GM13977 (cell line): ENCODE results near the gene C1orf167.

ENCODE experiments used
- DNase-seq: peaks from one replicate; pipeline ENCODE4 v3.0.0; 2012; ENCODE audit warnings: low spot score
- in situ Hi-C: fragments of 300-500 bp; cut with MboI; formaldehyde crosslinking; loops from one replicate; pipeline ENCODE4 v1.12.0; 2022; ENCODE audit warnings: low sequenced_read_pairs, low pct_unique_long_range_greater_than_20kb, mixed read lengths, inconsistent platforms; ENCODE audit not compliant: unreplicated experiment
- TF ChIP-seq, protein P1 (sequence below): IDR thresholded peaks from 2 replicates; pipeline ENCODE4 v1.5.1; 2012; ENCODE audit warnings: mild to moderate bottlenecking, control low read depth; ENCODE audit not compliant: insufficient read depth; ENCODE audit errors: extremely low read depth, missing control alignments

The C1orf167 gene

DNA sequence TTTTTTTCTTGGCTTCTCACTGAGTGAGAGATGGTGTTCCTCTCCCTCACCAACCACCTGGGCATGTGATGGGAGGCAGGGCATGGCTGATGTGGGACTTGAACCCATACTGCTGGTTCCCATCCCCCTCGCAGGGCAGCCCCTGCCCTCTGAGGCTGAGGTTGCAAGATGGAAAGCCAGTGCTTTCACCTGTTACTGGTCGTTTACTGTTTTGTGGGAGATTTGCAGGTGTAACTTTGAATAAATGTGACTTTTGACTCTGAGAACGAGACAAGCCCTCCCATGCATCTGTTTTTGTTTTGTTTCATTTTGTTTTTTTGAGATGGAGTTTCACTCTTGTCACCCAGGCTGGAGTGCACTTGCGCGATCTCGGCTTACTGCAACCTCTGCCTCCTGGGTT, 21.6 kb downstream of the C1orf167 start:
- TF ChIP-seq, protein P1, sequence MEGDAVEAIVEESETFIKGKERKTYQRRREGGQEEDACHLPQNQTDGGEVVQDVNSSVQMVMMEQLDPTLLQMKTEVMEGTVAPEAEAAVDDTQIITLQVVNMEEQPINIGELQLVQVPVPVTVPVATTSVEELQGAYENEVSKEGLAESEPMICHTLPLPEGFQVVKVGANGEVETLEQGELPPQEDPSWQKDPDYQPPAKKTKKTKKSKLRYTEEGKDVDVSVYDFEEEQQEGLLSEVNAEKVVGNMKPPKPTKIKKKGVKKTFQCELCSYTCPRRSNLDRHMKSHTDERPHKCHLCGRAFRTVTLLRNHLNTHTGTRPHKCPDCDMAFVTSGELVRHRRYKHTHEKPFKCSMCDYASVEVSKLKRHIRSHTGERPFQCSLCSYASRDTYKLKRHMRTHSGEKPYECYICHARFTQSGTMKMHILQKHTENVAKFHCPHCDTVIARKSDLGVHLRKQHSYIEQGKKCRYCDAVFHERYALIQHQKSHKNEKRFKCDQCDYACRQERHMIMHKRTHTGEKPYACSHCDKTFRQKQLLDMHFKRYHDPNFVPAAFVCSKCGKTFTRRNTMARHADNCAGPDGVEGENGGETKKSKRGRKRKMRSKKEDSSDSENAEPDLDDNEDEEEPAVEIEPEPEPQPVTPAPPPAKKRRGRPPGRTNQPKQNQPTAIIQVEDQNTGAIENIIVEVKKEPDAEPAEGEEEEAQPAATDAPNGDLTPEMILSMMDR: no peak
- in situ Hi-C loops: no loop called here
- DNase-seq: no peak

DNA sequence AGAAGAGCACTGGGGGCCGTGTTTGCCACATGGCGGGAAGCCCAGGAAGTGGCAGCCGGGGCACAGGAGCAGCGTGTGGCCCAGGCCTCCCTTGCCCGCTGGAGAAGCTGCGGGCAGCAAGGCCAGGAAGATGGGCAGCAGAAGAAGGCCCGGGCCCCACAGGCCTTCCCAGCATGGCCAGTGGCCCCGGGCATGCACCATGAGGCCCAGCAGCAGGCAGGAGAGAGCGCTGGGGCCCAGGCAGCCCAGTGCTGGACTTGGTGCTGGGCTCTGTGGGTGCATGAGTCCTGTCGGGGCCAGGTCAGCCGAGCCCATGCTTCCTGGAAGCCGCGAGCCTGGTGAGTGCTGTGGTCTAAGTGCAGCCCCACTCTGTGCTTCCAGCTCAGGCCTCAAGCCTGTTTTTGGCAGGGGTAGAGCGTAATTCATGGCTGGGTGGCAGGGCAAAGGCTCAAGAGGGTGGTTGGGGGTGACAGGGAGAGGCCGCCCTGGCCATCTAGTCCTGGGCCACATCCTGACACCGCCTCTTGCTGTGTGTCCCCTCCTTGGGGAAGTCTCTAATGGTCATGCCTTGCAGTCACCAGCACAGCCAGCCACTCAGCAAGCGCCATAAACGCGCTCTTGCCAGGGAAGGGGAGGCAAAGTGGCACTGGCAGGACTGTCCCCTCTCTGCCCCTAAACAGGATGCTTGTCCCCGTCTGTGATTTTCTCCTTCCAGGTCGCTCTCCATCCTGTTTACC, 22.4 kb downstream of the C1orf167 start:
- in situ Hi-C loops: no loop called here
- TF ChIP-seq, protein P1: no peak
- DNase-seq: no peak

- DNase-seq: peak; percentile 85
- TF ChIP-seq, protein P1: peak; percentile 94
- in situ Hi-C loops: no loop called here
These were observed 23.2 kb downstream of the C1orf167 start for GRCh38 chr1:11784993-11785769.

DNA sequence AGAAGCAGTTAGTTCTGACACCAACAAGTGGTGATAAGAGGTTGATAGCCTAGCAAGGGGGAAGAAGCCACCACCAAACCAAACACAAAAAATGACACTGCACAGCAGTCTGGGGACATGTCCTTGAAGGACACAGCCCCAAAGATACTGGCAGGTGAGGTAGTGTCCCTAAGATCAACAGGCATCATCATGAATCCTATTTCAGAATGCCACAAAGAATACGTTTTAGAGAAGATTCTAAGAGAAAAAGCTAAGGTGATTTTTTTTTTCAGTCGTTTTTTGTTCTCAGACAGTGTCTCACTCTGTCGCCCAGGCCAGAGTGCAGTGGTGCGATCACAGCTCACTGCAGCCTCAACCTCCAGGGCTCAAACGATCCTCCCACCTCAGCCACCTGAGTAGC, 24.2 kb downstream of the C1orf167 start:
- in situ Hi-C loops: no loop called here
- DNase-seq: no peak
- TF ChIP-seq, protein P1: no peak

DNA sequence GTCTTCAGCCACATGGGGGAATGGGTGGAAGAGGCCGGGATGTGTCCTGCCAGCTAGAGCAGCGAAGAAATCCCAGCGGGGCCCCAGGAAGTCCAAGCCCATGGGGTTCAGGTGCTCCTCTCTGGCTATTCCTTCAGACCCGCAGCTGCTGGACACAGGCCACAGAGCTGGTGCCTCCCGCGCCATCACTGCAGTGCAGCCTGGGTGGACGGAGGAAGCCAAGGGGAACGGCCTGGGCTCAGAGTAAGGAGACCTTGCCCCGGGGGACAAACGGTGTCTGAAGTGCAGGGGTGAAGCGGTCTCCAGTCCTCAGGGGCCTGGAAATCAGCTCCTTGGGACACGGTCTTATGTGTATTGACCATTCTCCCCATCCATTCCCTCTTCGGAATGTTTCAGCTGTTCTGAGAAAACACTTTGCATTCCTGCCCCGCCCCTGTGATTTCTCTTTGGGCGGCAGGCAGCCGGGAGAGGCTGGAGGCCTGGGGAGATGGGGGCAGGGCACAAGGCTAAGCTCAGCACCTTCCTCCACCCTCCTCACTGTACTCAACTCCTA, 25.3 kb downstream of the C1orf167 start:
- TF ChIP-seq, protein P1: no peak
- DNase-seq: no peak
- in situ Hi-C loops: no loop called here

GRCh38 chr1:11787804-11788436, 25.9 kb downstream of the C1orf167 start:
- in situ Hi-C loops: no loop called here
- TF ChIP-seq, protein P1: no peak

More at GRCh38 chr1:11787804-11788436, 25.9 kb downstream of the C1orf167 start:
- no peak for DNase-seq
